WTC11 (cell line): ENCODE measurements around the gene OR8B12. TPM values are rescaled to one million over a fixed set of nuclear protein-coding genes. Genes with fewer than 3 reads are reported as not detected.

ENCODE experiments used
- ATAC-seq: fragments of 200-7000 bp; cut with Tn5 transposase; 2 replicates; pipeline ENCODE4 v1.10.0; 2021; ENCODE audit warnings: mild to moderate bottlenecking, moderate library complexity
- CTCF ChIA-PET: fragments of 300-600 bp; sonication (Branson Sonifier 250); formaldehyde crosslinking; loops from one replicate; lab custom pipeline; 2021; ENCODE audit warnings: antibody characterized with exemption; lab: Charles Lee
- POLR2A ChIA-PET: fragments of 350-600 bp; sonication (Branson Sonifier 250); formaldehyde crosslinking; loops from one replicate; lab custom pipeline; 2021; ENCODE audit warnings: antibody characterized with exemption; lab: Charles Lee
- DNase-seq: peaks from one replicate; pipeline ENCODE4 v3.0.0; 2021; ENCODE audit warnings: low spot score
- H3K27ac Mint-ChIP-seq: 2 replicates; pipeline ENCODE4 v1.8.0; 2021; ENCODE audit warnings: mixed read lengths
- H3K27me3 Mint-ChIP-seq: 2 replicates; pipeline ENCODE4 v1.8.0; 2021; ENCODE audit warnings: low read depth, mild to moderate bottlenecking, moderate library complexity, mixed read lengths
- H3K36me3 Mint-ChIP-seq: 2 replicates; pipeline ENCODE4 v1.8.0; 2021; ENCODE audit warnings: mixed read lengths
- H3K4me1 Mint-ChIP-seq: 2 replicates; pipeline ENCODE4 v1.8.0; 2022; ENCODE audit warnings: mixed read lengths
- H3K4me3 Mint-ChIP-seq: 2 replicates; pipeline ENCODE4 v1.8.0; 2021; ENCODE audit warnings: mild to moderate bottlenecking, moderate library complexity, mixed read lengths
- H3K9me3 Mint-ChIP-seq: 2 replicates; pipeline ENCODE4 v1.8.0; 2021; ENCODE audit warnings: mixed read lengths
- ATF1 ChIP-seq: sonication (generic); formaldehyde crosslinking; IDR thresholded peaks from 2 replicates; pipeline ENCODE4 v1.8.1; 2023; ENCODE audit warnings: mild to moderate bottlenecking, moderate library complexity, missing genetic modification reagents
- ATF2 ChIP-seq: sonication (generic); formaldehyde crosslinking; IDR thresholded peaks from 2 replicates; pipeline ENCODE4 v1.8.1; 2022; ENCODE audit warnings: low read depth, missing genetic modification reagents, borderline replicate concordance
- CBFB ChIP-seq: sonication (generic); formaldehyde crosslinking; IDR thresholded peaks from 2 replicates; pipeline ENCODE4 v1.8.1; 2022; ENCODE audit warnings: mild to moderate bottlenecking, low read depth, missing genetic modification reagents
- ESRRA ChIP-seq: sonication (generic); formaldehyde crosslinking; IDR thresholded peaks from 2 replicates; pipeline ENCODE4 v1.8.1; 2022; ENCODE audit warnings: mild to moderate bottlenecking, missing genetic modification reagents, borderline replicate concordance
- IRF1 ChIP-seq: sonication (generic); formaldehyde crosslinking; IDR thresholded peaks from 2 replicates; pipeline ENCODE4 v1.8.0; 2023; ENCODE audit warnings: missing genetic modification reagents
- JUN ChIP-seq: sonication (generic); formaldehyde crosslinking; IDR thresholded peaks from 2 replicates; pipeline ENCODE4 v1.8.0; 2023; ENCODE audit warnings: mild to moderate bottlenecking, missing genetic modification reagents
- KAT7 ChIP-seq: sonication (generic); formaldehyde crosslinking; IDR thresholded peaks from 2 replicates; pipeline ENCODE4 v1.8.1; 2023; ENCODE audit warnings: missing genetic modification reagents, mild to moderate bottlenecking, borderline replicate concordance
- NFE2L1 ChIP-seq: sonication (generic); formaldehyde crosslinking; IDR thresholded peaks from 2 replicates; pipeline ENCODE4 v1.8.1; 2023; ENCODE audit warnings: missing genetic modification reagents
- NR1H2 ChIP-seq: sonication (generic); formaldehyde crosslinking; IDR thresholded peaks from 2 replicates; pipeline ENCODE4 v1.9.0; 2021; ENCODE audit warnings: mild to moderate bottlenecking, moderate library complexity, missing genetic modification reagents
- SMAD3 ChIP-seq: sonication (generic); formaldehyde crosslinking; IDR thresholded peaks from 2 replicates; pipeline ENCODE4 v1.8.0; 2022; ENCODE audit warnings: missing genetic modification reagents, mild to moderate bottlenecking, borderline replicate concordance
- SMAD4 ChIP-seq: sonication (generic); formaldehyde crosslinking; IDR thresholded peaks from 2 replicates; pipeline ENCODE4 v1.8.0; 2022; ENCODE audit warnings: mild to moderate bottlenecking, missing genetic modification reagents
- SOX15 ChIP-seq: fragments of 250-450 bp; sonication (Bioruptor Pico); IDR thresholded peaks from 2 replicates; pipeline ENCODE4 v1.9.0; 2021; ENCODE audit warnings: mild to moderate bottlenecking
- USF1 ChIP-seq: sonication (generic); formaldehyde crosslinking; IDR thresholded peaks from 2 replicates; pipeline ENCODE4 v1.8.0; 2022; ENCODE audit warnings: mild to moderate bottlenecking, missing genetic modification reagents
- USF2 ChIP-seq: sonication (generic); formaldehyde crosslinking; IDR thresholded peaks from 2 replicates; pipeline ENCODE4 v1.8.1; 2023; ENCODE audit warnings: mild to moderate bottlenecking, missing genetic modification reagents, moderate library complexity
- ZNF219 ChIP-seq: sonication (generic); formaldehyde crosslinking; IDR thresholded peaks from 2 replicates; pipeline ENCODE4 v1.8.0; 2023; ENCODE audit warnings: missing genetic modification reagents, mild to moderate bottlenecking, borderline replicate concordance
- ZNF396 ChIP-seq: fragments of 250-450 bp; sonication (Bioruptor Pico); IDR thresholded peaks from 2 replicates; pipeline ENCODE4 v1.8.0; 2021; ENCODE audit warnings: mild to moderate bottlenecking, moderate library complexity, borderline replicate concordance
- ZNF532 ChIP-seq: fragments of 250-450 bp; sonication (Bioruptor Pico); IDR thresholded peaks from 2 replicates; pipeline ENCODE4 v1.9.0; 2021; ENCODE audit warnings: mild to moderate bottlenecking, borderline replicate concordance
- total RNA-seq: library from RNA; stranded (reverse); gene quantifications from 3 replicates; pipeline ENCODE4 v1.2.3, GENCODE V29; 2021
- TF ChIP-seq, protein P1 (sequence below): fragments of 250-450 bp; sonication (Bioruptor Pico); IDR thresholded peaks from 2 replicates; pipeline ENCODE4 v2.1.2; 2022; ENCODE audit warnings: mild to moderate bottlenecking, moderate library complexity
- TF ChIP-seq, protein P2 (sequence below): fragments of 250-450 bp; sonication (Bioruptor Pico); IDR thresholded peaks from 2 replicates; pipeline ENCODE4 v1.8.0; 2021; ENCODE audit warnings: mild to moderate bottlenecking

OR8B12 gene
- total RNA-seq, 1 experiment from 2014 or later: not detected

DNA sequence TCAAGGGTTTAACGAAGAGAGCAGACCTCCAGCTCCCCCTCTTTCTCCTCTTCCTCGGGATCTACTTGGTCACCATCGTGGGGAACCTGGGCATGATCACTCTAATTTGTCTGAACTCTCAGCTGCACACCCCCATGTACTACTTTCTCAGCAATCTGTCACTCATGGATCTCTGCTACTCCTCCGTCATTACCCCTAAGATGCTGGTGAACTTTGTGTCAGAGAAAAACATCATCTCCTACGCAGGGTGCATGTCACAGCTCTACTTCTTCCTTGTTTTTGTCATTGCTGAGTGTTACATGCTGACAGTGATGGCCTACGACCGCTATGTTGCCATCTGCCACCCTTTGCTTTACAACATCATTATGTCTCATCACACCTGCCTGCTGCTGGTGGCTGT, 26.7 kb upstream of the OR8B12 start:
- ChIA-PET POLR2A (interaction anchor here (0.6 kb wide), 1 partner anchor 693 kb away, joined by 3 read pairs; no protein-coding TSS in a partner anchor), CTCF (interaction anchor here (1.0 kb wide), 1 partner anchor 15 kb away, joined by 3 read pairs; no protein-coding TSS in a partner anchor)
- peaks cover 5% of the 10 kb centered on the region; the same call in 1 of the 2 replicates for H3K4me1 Mint-ChIP-seq
- no peaks in the 10 kb centered on the region; the same call in 1 of the 2 replicates for H3K27me3 Mint-ChIP-seq
- ATAC-seq (no peak), DNase-seq (no peak)
- no peak overlapping the region for H3K4me3 Mint-ChIP-seq
- H3K27ac Mint-ChIP-seq: no peak overlapping the region
- peaks cover 5% of the 10 kb centered on the region for H3K9me3 Mint-ChIP-seq
- TF ChIP-seq, protein P1, sequence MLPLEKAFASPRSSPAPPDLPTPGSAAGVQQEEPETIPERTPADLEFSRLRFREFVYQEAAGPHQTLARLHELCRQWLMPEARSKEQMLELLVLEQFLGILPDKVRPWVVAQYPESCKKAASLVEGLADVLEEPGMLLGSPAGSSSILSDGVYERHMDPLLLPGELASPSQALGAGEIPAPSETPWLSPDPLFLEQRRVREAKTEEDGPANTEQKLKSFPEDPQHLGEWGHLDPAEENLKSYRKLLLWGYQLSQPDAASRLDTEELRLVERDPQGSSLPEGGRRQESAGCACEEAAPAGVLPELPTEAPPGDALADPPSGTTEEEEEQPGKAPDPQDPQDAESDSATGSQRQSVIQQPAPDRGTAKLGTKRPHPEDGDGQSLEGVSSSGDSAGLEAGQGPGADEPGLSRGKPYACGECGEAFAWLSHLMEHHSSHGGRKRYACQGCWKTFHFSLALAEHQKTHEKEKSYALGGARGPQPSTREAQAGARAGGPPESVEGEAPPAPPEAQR: no peak
- no peak for TF ChIP-seq SMAD4 (CRISPR knock-in tag)
- no peaks in the 10 kb centered on the region for H3K36me3 Mint-ChIP-seq

GRCh38 chr11:124569697-124570096, 26.2 kb upstream of the OR8B12 start, which contains the start of gene OR8A1:
Gene OR8A1, plus strand, starts transcription at chr11:124569997. Its CDS starts 123 bp downstream, at chr11:124570120.
- CTCF ChIA-PET: no interaction called here
- POLR2A ChIA-PET: no interaction called here
- no peaks in the 10 kb centered on the region; the same call in 1 of the 2 replicates for H3K27me3 Mint-ChIP-seq
- no peaks in the 10 kb centered on the region for H3K36me3 Mint-ChIP-seq
- H3K9me3 Mint-ChIP-seq: peaks cover 5% of the 10 kb centered on the region
- no peak for ATAC-seq
- peaks cover 5% of the 10 kb centered on the region; the same call in 1 of the 2 replicates for H3K4me1 Mint-ChIP-seq
- DNase-seq: no peak
- TF ChIP-seq ATF1 (CRISPR knock-in tag): no peak
- no peak for TF ChIP-seq JUN (CRISPR knock-in tag)
- no peak for TF ChIP-seq IRF1 (CRISPR knock-in tag)
- no peak for TF ChIP-seq ZNF396 (CRISPR knock-in tag)
- TF ChIP-seq ATF2 (CRISPR knock-in tag): no peak
- TF ChIP-seq SOX15: no peak
- no peak for TF ChIP-seq ZNF219 (CRISPR knock-in tag)
- TF ChIP-seq ESRRA (CRISPR knock-in tag): no peak
- no peak for TF ChIP-seq SMAD3
- no peak for TF ChIP-seq USF1
- TF ChIP-seq, all 79 proteins: peak for 0
- no peak within 1 kb of the TSS for H3K4me3 Mint-ChIP-seq
- H3K27ac Mint-ChIP-seq: no peak within 1 kb of the TSS

- POLR2A ChIA-PET: no interaction called here
- Mint-ChIP-seq H3K27ac (no peak overlapping the region), H3K4me3 (no peak overlapping the region), H3K9me3 (peaks cover 10% of the 10 kb centered on the region), H3K27me3 (0 out of 2 replicates have a peak, but pooled peaks cover 4% of the 10 kb centered on the region), H3K36me3 (no peaks in the 10 kb centered on the region), H3K4me1 (no peaks in the 10 kb centered on the region)
- no peak for DNase-seq
- CTCF ChIA-PET: no interaction called here
- no peak for ATAC-seq
- TF ChIP-seq NR1H2 (CRISPR knock-in tag): no peak
- no peak for TF ChIP-seq SMAD3
- TF ChIP-seq, protein P1: no peak
- no peak for TF ChIP-seq NFE2L1 (CRISPR knock-in tag)
- no peak for TF ChIP-seq ZNF219 (CRISPR knock-in tag)
- no peak for TF ChIP-seq CBFB (CRISPR knock-in tag)
- TF ChIP-seq ZNF532 (CRISPR knock-in tag): no peak
- TF ChIP-seq USF2 (CRISPR knock-in tag): no peak
- TF ChIP-seq, protein P2, sequence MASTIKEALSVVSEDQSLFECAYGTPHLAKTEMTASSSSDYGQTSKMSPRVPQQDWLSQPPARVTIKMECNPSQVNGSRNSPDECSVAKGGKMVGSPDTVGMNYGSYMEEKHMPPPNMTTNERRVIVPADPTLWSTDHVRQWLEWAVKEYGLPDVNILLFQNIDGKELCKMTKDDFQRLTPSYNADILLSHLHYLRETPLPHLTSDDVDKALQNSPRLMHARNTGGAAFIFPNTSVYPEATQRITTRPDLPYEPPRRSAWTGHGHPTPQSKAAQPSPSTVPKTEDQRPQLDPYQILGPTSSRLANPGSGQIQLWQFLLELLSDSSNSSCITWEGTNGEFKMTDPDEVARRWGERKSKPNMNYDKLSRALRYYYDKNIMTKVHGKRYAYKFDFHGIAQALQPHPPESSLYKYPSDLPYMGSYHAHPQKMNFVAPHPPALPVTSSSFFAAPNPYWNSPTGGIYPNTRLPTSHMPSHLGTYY (CRISPR knock-in tag): no peak
- TF ChIP-seq KAT7 (CRISPR knock-in tag): no peak
These were observed 13.4 kb upstream of the OR8B12 start for GRCh38 chr11:124556828-124557227.
